Activated T-cell treated with anti-CD3 and anti-CD28 coated beads, Interleukin-2, amount 50 U/mL, for 1 hour (primary cell): ENCODE results near the gene ASB18.

ENCODE experiments used
- DNase-seq: peaks from one replicate; pipeline ENCODE4 v3.0.0-alpha.2; 2020

ASB18 gene

GRCh38 chr2:236161531-236161930 lies 102.7 kb downstream of the ASB18 start:
- no peak for DNase-seq

- no peak for DNase-seq
Observed at GRCh38 chr2:236161082-236161462, 103.1 kb downstream of the ASB18 start.

- DNase-seq = no peak
Observed at GRCh38 chr2:236160366-236161081, 103.7 kb downstream of the ASB18 start.

GRCh38 chr2:236159778-236160170 lies 104.4 kb downstream of the ASB18 start:
- DNase-seq = no peak

- no peak for DNase-seq
Observed at GRCh38 chr2:236158969-236159777, 105.0 kb downstream of the ASB18 start.

GRCh38 chr2:236157815-236158498 lies 106.2 kb downstream of the ASB18 start:
- no peak for DNase-seq

- no peak for DNase-seq
Observed at GRCh38 chr2:236157366-236157765, 106.8 kb downstream of the ASB18 start.

- no peak for DNase-seq
Observed at GRCh38 chr2:236156860-236157194, 107.4 kb downstream of the ASB18 start.

- no peak for DNase-seq
Observed at GRCh38 chr2:236156095-236156859, 107.9 kb downstream of the ASB18 start.

- DNase-seq = no peak
Observed at GRCh38 chr2:236155406-236155805, 108.8 kb downstream of the ASB18 start.

GRCh38 chr2:236146436-236146835 lies 117.8 kb downstream of the ASB18 start:
- no peak for DNase-seq

- no peak for DNase-seq
Observed at GRCh38 chr2:236143811-236144210, 120.4 kb downstream of the ASB18 start.
